Astrocyte (in vitro differentiated cells and primary cell): ENCODE measurements around the gene RASGRF2.

Experiments
- EZH2 ChIP-seq: IDR thresholded peaks from 2 replicates; pipeline ENCODE4 v1.6.1; 2012; ENCODE audit warnings: mild to moderate bottlenecking, low read length, inconsistent platforms; ENCODE audit not compliant: insufficient read depth
- TF ChIP-seq, protein P1 (sequence below): IDR thresholded peaks from 2 replicates; pipeline ENCODE4 v1.5.1; 2011; ENCODE audit warnings: low read depth, mild to moderate bottlenecking, inconsistent platforms, low read length, moderate library complexity; ENCODE audit not compliant: insufficient read depth

DNA sequence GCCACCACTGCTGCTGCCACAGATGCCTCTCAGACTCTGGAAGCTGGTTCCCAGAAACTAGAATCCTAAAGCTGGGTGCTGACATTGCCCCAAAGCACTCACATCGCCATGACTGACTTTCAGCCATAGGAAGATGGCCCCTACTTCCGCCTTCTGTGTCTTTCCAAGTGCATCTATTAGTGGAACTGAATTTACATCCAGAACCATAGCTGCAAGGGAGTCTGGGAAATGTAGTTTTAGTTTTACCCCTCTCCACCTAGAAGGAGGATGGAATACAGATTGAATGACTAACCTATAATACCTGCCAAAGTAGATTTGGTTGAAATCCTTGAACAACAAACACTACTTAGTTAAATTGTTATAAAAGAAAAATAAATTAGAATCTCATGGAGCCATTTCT is 118.8 kb downstream of the RASGRF2 start:
- TF ChIP-seq EZH2, result no peak
- TF ChIP-seq, protein P1, sequence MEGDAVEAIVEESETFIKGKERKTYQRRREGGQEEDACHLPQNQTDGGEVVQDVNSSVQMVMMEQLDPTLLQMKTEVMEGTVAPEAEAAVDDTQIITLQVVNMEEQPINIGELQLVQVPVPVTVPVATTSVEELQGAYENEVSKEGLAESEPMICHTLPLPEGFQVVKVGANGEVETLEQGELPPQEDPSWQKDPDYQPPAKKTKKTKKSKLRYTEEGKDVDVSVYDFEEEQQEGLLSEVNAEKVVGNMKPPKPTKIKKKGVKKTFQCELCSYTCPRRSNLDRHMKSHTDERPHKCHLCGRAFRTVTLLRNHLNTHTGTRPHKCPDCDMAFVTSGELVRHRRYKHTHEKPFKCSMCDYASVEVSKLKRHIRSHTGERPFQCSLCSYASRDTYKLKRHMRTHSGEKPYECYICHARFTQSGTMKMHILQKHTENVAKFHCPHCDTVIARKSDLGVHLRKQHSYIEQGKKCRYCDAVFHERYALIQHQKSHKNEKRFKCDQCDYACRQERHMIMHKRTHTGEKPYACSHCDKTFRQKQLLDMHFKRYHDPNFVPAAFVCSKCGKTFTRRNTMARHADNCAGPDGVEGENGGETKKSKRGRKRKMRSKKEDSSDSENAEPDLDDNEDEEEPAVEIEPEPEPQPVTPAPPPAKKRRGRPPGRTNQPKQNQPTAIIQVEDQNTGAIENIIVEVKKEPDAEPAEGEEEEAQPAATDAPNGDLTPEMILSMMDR, result no peak
